Natural killer cell (primary cell): ENCODE results near the gene NAPB. TPM values are rescaled to one million over a fixed set of nuclear protein-coding genes. Genes with fewer than 3 reads are reported as not detected.

Experiments used
- ATAC-seq, 3 donors: fragments of 150-1000 bp in 2 of 3; fragments of 200-7000 bp in 1 of 3; cut with Tn5 transposase; 1 replicate in 1 of 3; 2 replicates in 2 of 3; pipeline ENCODE4 v1.10.0; 2021; ENCODE audit warnings: mild to moderate bottlenecking in 2 of 3, moderate library complexity in 2 of 3
- DNase-seq, 2 donors: peaks; one replicate each; pipeline versions ENCODE4 v3.0.0 to v3.0.0-alpha.2; 2013 to 2021; ENCODE audit warnings: mixed read lengths in 1 of 2
- H3K27ac ChIP-seq: one replicate; pipeline ENCODE4 v1.5.1; 2013; ENCODE audit warnings: mild to moderate bottlenecking, low read length
- H3K27me3 ChIP-seq: one replicate; pipeline ENCODE4 v1.6.1; 2013; ENCODE audit warnings: low read length; ENCODE audit not compliant: control insufficient read depth, insufficient read depth
- H3K36me3 ChIP-seq: one replicate; pipeline ENCODE4 v1.6.1; 2013; ENCODE audit warnings: low read length; ENCODE audit not compliant: control insufficient read depth, insufficient read depth
- H3K4me1 ChIP-seq: one replicate; pipeline ENCODE4 v1.6.1; 2013; ENCODE audit warnings: low read length; ENCODE audit not compliant: control insufficient read depth, insufficient read depth
- H3K4me3 ChIP-seq: one replicate; pipeline ENCODE4 v1.5.1; 2013; ENCODE audit warnings: low read length
- H3K9me3 ChIP-seq: one replicate; pipeline ENCODE4 v1.6.1; 2013; ENCODE audit warnings: low read length; ENCODE audit not compliant: control insufficient read depth, insufficient read depth
- H3K27ac Mint-ChIP-seq, 2 donors: one replicate each; pipeline ENCODE4 v1.8.0; 2022; ENCODE audit warnings: mild to moderate bottlenecking in 2 of 2, mixed read lengths in 2 of 2, moderate library complexity in 1 of 2
- H3K27me3 Mint-ChIP-seq, 2 donors: one replicate each; pipeline ENCODE4 v1.8.0; 2022; ENCODE audit warnings: low read depth in 2 of 2, mixed read lengths in 2 of 2
- H3K36me3 Mint-ChIP-seq: one replicate; pipeline ENCODE4 v1.8.0; 2022; ENCODE audit warnings: mixed read lengths
- H3K4me1 Mint-ChIP-seq, 2 donors: one replicate each; pipeline ENCODE4 v1.8.0; 2022; ENCODE audit warnings: mixed read lengths in 2 of 2
- H3K4me3 Mint-ChIP-seq: one replicate; pipeline ENCODE4 v1.8.0; 2022; ENCODE audit warnings: mild to moderate bottlenecking, moderate library complexity, mixed read lengths
- H3K9me3 Mint-ChIP-seq, 2 donors: one replicate each; pipeline ENCODE4 v1.8.0; 2022; ENCODE audit warnings: mixed read lengths in 2 of 2
- CTCF ChIP-seq: fragments of 200-600 bp; IDR thresholded peaks from one replicate; pipeline ENCODE4 v1.8.0; 2022; ENCODE audit warnings: antibody characterized with exemption
- WGBS: methylation state at CpG from one replicate; pipeline ENCODE4 v1.1.7; 2013; ENCODE audit warnings: missing lambda C conversion rate; ENCODE audit not compliant: insufficient coverage; 5-methylcytosine and 5-hydroxymethylcytosine counted together
- intact Hi-C: fragments of 100-400 bp; cut with micrococcal nuclease; formaldehyde crosslinking; loops from one replicate; pipeline ENCODE4 v1.14.2; 2022
- total RNA-seq, 4 donors: library from RNA; stranded (reverse); fragments of 120-200 nt in 1 of 4; gene quantifications; one replicate each; pipeline versions ENCODE4 v1.2.3 to v1.2.4, GENCODE V29; 2013 to 2022

NAPB gene
- total RNA-seq, 3 donors from 2014 or later (not counting 1 experiment from before 2014, with no cell fraction given) = 22.8 to 23.9 (median 22.9) TPM

- intact Hi-C loops = no loop called here
- H3K27ac ChIP-seq = no peak overlapping the region
- no peaks in the 10 kb centered on the region for H3K36me3 Mint-ChIP-seq
- H3K9me3 Mint-ChIP-seq = no peaks in the 10 kb centered on the region
- no peaks in the 10 kb centered on the region for H3K36me3 ChIP-seq
- H3K9me3 ChIP-seq = no peaks in the 10 kb centered on the region
- no peak for TF ChIP-seq CTCF
- DNase-seq = no peak
- H3K4me1 Mint-ChIP-seq = peaks cover 0 to 6% of the 10 kb centered on the region in 2 donors
- H3K27me3 ChIP-seq = no peaks in the 10 kb centered on the region
- H3K4me3 ChIP-seq = no peak overlapping the region
- peaks cover 7 to 8% of the 10 kb centered on the region in 2 donors for H3K27me3 Mint-ChIP-seq
- no peak overlapping the region for H3K4me3 Mint-ChIP-seq
- no peaks in the 10 kb centered on the region for H3K4me1 ChIP-seq
- WGBS = 81% methylated on average over 7 of the region's 8 CpGs
- H3K27ac Mint-ChIP-seq = no peak overlapping the region
- no peak for ATAC-seq
Observed at GRCh38 chr20:23331450-23332350, 89.6 kb downstream of the NAPB start.

- H3K9me3 Mint-ChIP-seq = no peaks in the 10 kb centered on the region
- Histone ChIP-seq H3K27ac (no peak overlapping the region), H3K4me3 (no peak overlapping the region), H3K27me3 (no peaks in the 10 kb centered on the region), H3K4me1 (no peaks in the 10 kb centered on the region), H3K36me3 (no peaks in the 10 kb centered on the region), H3K9me3 (no peaks in the 10 kb centered on the region)
- ATAC-seq = no peak
- peaks cover under 1 to 10% of the 10 kb centered on the region in 2 donors for H3K27me3 Mint-ChIP-seq
- H3K4me3 Mint-ChIP-seq = no peak overlapping the region
- TF ChIP-seq CTCF = no peak
- no peaks in the 10 kb centered on the region for H3K36me3 Mint-ChIP-seq
- intact Hi-C loops = no loop called here
- 92% methylated on average over 15 of the region's 15 CpGs for WGBS
- DNase-seq = no peak
- H3K27ac Mint-ChIP-seq = no peak overlapping the region
- no peaks in the 10 kb centered on the region for H3K4me1 Mint-ChIP-seq
Observed at GRCh38 chr20:23327617-23328333, 93.5 kb downstream of the NAPB start.

GRCh38 chr20:23326774-23327173, 94.5 kb downstream of the NAPB start:
- intact Hi-C loops = no loop called here
- Mint-ChIP-seq H3K36me3 (no peaks in the 10 kb centered on the region), H3K27ac (no peak overlapping the region), H3K4me3 (no peak overlapping the region), H3K4me1 (no peaks in the 10 kb centered on the region), H3K9me3 (no peaks in the 10 kb centered on the region), H3K27me3 (peaks cover 0 to 10% of the 10 kb centered on the region in 2 donors)
- Histone ChIP-seq H3K4me1 (no peaks in the 10 kb centered on the region), H3K36me3 (no peaks in the 10 kb centered on the region), H3K9me3 (no peaks in the 10 kb centered on the region), H3K27me3 (no peaks in the 10 kb centered on the region), H3K4me3 (no peak overlapping the region), H3K27ac (no peak overlapping the region)
- 95% methylated on average over 8 of the region's 8 CpGs for WGBS
- no peak for TF ChIP-seq CTCF
- peak in 1 of 3 donors; percentile 21 for ATAC-seq
- no peak for DNase-seq
